Cortex of kidney (tissue), 1 donor: ENCODE data around the gene AJM1.
"Not testable (repeated sequence)": the region's sequence is repeated elsewhere in the genome, so short reads cannot be mapped to it uniquely, and the experiment has no call there.

Source experiments
- DNase-seq: peaks from one replicate; lab custom pipeline; 2025; lab: John Stamatoyannopoulos, UW

AJM1 gene

DNA sequence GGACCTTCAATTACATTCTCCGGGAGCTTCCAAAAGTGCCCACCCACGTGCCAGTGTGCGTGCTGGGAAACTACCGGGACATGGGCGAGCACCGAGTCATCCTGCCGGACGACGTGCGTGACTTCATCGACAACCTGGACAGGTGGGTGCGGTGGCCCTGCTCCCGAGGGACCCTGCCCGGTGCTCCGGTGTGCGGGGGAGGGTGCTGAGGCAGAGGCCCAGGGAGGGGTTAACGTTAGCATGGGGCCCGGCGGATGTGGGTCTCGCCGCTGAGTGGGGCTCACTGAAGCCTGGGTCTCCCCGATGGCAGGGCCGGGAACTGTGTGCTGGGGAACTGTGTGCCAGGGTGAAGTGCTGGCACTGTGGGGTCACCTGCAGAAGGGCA, 10.6 kb upstream of the AJM1 start:
- no peak for DNase-seq

DNA sequence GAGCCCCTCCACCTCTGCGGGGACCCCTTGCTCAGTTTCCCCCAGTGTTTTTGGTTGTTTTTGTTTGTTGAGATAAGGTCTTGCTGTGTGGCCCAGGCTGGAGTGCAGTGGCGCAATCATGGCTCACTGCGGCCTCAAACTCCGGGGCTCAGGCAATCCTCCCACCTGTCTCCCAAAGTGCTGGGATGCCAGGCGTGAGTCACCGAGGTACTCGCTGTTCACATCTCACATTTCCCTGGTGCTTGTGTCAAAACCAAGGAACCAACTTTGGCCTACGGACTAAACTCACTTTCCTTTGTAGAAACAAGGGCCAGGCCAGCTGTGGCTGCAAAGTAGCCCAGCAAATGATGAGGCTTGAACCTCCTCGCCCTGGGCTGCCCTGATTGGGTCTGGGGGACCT, 9.7 kb upstream of the AJM1 start:
- no peak for DNase-seq

DNA sequence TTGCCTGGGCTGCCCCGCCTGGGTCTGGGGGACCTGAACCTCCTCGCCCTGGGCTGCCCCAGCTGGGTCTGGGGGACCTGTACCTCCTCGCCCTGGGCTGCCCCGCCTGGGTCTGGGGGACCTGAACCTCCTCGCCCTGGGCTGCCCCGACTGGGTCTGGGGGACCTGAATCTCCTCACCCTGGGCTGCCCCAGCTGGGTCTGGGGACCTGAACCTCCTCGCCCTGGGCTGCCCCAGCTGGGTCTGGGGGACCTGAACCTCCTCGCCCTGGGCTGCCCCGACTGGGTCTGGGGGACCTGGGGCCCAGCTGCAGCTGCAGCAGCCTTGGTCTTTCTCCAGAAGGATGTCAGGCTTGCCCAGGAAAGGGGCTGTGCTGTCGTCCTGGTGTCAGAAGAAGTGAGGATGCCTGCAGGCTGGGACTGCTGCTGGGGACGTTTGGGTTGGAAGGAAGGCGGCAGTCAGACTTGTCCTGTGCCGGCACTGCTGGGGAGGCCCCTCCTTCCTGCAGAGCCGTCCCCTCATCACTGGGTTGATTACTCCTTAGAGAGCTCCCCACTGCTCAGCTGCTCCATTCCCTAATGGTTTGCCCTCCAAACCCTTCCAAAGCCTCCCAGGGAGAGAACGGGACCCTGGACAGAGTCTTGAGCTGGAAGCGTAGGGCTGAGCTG, 8.8 kb upstream of the AJM1 start:
- not testable (repeated sequence) for DNase-seq

DNA sequence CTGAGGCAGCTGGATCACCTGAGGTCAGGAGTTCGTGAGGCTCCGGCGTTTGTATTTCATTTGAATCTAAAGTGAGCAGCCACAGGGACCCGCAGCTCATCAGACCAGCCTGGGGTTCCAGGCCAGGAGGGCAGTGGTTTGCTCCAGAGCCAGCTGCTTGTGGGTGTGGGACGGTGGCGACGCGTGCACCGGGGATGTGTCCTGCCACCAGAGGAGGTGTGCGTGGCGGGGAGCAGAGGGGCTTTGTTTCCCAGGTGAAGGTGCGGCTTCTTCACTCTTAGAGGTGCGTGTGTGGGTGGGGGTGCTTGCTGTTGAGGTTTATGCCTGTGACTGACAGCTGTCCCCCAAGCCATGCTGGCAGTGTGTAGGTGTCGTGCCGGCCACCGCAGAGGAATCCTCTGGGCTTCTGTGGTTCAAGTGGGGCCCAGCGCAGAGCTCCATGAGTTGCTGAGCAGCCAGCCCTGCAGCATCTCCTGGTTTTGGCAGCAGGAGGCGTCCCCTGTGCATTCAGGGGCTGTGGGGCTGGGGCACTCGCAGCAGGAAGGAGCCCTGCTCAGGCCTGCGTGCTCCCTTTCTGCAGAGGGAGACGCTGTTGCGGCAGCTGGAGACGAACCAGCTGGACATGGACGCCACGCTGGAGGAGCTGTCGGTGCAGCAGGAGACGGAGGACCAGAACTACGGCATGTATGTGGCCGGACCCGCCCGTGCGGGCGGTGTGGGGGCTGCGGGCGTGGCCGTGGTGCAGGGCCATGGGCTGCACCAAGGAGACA, 6.9 kb upstream of the AJM1 start:
- no peak for DNase-seq

DNA sequence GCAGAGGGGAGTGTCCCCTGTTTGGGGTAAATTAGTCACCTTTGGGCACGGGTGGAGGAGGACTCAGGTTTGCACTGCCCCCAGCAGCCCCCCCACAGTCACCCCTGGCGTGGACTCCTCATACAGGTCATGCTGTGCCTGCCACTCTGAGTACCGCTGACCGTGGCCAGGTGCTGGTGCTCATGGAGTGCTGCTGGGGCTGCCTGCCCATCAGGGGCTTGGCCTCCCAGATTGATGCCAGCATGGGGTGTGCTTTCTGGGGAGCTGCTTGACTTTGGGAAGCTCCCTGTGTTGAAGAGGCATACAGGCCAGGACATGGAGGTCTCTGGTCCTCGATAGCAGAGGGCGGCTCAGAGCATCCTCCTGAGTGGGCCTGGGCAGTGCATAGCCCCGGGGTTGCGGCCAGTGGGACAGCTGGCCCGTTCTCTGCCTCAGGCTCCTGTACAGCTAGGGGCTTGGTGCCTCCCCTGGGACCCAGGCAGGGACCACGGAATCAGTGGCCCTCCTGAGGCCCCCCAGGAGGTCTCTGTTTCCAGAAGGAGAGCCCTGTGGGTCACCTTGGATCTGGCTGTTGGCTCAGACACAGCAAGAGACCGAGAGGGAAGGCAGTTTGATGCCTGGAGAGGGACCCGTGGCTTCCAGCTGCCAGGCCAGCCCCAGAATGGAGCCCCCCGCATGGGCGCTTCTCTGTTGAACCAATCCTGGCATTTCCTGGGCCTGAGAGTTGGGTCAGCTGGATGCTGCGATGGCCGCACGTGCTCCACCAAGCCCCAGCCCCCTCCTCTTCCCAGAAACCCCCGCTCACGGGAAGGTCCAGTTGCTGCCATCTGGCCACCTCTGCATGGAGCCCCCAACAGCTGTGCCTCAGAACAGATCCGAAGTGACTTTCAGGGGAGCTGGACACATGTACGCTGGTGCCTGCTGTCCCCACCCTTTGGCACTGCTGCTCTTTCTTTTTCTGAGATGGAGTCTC, 6.1 kb upstream of the AJM1 start:
- no peak for DNase-seq

DNA sequence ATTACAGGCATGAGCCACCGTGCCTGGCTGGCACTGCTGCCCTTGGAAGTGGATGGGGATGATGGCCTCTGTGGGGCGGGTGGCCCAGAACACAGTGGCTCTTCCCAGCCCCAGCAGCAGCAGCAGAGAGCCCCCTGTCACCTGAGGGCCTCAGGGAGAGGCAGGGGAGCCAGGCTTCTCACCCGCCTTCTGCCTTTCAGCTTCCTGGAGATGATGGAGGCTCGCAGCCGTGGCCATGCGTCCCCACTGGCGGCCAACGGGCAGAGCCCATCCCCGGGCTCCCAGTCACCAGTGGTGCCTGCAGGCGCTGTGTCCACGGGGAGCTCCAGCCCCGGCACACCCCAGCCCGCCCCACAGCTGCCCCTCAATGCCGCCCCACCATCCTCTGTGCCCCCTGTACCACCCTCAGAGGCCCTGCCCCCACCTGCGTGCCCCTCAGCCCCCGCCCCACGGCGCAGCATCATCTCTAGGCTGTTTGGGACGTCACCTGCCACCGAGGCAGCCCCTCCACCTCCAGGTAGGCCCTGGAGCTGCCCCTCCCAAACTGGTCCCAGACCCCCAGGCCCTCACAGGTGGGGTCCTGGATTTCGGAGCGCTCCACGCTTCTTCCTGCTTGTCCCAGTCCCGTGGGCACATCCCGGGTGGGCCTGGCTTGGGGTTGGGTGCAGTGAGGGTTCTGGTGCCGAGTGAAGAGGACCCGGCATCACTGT, 5.0 kb upstream of the AJM1 start:
- DNase-seq, result no peak

DNA sequence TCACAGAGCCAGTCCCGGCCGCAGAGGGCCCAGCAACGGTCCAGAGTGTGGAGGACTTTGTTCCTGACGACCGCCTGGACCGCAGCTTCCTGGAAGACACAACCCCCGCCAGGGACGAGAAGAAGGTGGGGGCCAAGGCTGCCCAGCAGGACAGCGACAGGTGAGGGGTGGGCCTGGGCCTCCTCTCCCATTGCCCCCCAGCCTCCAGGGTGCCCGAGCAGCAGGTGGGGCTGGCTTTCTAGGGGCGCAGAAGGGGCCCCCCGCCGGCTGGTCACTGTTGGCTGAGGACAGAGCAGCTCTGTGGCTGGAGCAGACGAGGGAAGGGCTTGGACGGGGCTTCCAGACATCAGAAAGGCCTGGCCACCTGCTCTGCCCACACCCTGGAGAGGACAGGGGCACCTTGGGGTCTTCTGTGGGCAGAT, 4.4 kb upstream of the AJM1 start:
- not testable (repeated sequence) for DNase-seq

DNA sequence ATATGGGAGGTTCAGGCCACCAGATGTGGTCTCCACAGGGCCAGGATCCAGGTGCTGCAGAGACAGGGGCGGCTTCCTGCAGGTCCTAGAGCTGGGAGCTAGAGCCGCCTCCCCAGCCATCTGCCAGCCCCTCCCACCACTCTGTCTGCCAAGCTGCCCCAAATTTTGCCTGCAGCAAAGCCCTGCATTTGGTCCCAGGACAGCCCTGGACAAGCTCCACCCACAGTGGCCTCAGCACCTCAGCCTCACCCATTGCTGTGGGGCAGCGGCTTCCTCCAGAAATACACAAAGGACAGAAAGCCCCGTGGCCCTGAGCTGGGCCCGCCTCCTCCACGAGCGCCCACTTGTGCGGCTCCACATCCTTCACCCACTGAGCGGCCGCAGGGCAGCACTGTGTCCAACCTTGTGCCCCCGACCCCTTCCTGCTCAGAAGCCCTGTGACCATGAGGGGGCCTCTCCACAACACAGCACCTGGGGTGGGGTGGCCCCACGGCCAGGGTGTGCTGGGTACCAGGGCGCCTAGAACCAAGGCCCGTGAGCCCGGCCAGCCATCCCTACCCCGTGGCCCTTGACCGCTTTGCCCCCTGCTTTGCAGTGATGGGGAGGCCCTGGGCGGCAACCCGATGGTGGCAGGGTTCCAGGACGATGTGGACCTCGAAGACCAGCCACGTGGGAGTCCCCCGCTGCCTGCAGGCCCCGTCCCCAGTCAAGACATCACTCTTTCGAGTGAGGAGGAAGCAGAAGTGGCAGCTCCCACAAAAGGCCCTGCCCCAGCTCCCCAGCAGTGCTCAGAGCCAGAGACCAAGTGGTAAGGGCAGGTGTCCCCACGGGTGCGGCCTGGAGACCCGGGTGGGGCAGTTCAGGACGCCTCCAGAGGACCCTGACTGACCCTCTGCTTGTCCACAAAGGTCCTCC, 3.7 kb upstream of the AJM1 start:
- no peak for DNase-seq

DNA sequence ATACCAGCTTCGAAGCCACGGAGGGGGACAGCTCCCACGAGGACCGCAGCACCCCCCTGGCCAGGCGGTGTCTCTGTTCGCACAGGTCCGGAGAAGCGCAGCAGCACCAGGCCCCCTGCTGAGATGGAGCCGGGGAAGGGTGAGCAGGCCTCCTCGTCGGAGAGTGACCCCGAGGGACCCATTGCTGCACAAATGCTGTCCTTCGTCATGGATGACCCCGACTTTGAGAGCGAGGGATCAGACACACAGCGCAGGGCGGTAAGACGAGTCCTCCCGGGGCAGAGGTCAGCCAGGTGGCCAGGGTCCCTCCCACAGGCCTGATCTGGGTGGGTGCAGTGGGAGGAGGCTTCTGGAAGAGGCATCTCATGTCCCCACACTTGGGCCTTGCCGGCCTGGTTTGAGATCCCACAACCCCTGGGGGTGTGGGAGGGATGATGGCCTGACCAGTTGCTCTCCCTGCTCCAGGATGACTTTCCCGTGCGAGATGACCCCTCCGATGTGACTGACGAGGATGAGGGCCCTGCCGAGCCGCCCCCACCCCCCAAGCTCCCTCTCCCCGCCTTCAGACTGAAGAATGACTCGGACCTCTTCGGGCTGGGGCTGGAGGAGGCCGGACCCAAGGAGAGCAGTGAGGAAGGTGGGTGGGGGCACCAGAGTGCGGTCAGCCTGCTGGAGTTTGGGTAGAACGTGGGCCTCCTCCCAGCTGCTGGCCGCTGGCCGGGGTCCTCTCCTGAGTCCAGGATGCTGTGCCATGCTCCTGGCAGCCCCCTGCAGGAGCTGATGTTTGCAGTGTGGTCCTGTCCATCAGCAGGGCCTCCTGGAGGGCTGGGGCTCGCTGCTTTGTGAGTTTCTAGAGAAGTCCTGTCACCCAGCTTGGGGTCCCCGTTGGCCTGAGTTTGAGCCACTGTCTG, 2.8 kb upstream of the AJM1 start:
- no peak for DNase-seq

DNA sequence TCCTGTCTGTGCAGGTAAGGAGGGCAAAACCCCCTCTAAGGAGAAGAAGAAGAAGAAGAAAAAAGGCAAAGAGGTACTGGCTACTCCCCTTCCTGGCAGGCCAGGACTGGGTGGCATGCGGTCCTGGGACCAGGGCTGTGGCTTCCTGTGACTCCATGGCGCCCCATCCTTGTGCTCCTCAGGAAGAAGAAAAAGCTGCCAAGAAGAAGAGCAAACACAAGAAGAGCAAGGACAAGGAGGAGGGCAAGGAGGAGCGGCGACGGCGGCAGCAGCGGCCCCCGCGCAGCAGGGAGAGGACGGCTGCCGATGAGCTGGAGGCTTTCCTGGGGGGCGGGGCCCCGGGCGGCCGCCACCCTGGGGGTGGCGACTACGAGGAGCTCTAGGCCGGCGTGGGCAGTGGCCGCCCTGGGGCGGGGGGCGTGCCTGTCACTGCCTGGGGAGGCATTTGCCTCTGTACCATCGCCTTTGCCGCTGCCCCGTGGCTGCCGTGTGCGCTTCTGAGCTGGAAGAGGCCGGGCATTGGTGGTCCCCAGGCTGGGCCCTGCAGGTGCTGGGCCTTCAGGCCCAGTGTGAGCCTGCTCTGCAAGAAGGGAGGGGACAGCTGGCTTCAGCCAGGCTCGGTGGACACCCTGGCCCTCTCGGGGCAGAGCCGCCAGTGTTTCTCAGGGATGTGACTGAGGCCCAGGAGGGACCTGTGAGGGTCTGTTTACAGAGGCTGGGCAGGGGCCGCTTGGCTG, 2.0 kb upstream of the AJM1 start:
- no peak for DNase-seq

DNA sequence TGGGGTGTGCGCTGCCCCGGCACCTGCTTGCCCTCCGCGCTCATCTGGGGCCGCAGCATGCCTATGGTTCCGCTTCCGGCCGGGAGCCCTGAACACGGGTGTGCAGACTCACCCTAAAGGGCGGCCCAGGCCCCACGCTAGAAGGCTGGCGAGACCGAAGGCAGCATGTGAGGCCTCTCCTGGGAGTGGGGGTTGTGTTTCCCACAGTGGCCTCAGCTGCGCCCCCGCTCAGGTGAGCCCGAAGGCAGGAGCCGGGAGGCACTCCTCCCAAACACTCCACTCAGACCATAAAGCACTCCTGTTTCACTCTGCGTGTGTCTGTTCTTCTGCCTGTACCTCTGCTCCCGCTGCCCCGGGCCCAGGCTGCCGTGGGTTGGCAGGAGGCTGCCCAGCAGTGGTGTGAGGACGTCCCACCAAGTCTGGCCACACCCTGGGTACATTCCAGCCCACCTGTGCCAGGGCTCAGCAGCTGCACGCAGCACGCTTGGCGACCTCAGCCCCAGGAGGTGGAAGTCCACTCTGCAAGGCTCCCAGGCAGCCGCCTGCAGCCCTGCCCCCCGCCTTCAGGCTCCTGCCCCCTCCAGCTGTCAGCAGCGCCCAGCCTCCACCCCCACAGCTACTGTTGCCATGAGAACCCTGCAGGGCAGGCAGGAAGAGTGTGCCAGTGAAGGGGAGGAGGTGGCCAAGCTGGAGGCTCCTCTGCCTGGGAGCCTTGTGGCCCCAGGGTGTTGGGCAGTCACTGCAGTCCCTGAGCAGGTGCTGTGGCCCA, 1.2 kb upstream of the AJM1 start:
- DNase-seq, result no peak

DNA sequence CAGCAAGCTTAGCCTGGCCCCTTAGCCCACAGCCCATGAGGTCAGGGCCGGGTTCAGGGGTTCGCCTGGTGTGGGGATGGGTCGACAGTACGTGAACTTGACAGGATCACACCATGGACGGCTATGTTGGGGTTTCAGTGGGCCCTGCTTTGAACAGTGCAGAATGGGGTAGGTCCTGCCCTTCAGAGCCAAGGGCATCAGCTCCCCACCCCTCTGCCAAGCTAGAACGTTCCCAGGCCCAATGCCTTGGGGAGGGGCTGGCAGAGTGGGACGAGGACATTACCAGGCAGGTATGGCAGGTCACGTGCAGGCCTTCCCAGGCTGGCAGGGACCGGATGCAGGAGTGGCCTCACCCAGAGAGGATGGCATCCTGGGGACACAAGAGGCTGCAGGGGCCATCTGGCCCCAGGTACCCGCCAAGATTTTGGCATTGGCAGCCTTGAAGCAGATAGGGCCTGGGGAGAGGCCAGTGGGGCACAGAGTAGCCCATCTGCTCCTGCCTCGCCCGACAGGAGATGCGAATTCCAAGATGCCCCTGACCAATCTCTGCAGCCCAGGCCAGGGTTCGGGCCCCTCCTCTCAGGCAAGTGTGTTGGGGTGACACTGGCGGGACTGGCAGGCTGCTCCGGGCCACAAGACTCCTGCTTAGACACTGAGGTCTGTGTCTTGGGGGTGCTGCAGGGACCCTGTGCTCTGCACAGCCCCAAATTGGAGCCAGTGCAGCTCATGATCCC, 465 bp upstream of the AJM1 start:
- not testable (repeated sequence) for DNase-seq

DNA sequence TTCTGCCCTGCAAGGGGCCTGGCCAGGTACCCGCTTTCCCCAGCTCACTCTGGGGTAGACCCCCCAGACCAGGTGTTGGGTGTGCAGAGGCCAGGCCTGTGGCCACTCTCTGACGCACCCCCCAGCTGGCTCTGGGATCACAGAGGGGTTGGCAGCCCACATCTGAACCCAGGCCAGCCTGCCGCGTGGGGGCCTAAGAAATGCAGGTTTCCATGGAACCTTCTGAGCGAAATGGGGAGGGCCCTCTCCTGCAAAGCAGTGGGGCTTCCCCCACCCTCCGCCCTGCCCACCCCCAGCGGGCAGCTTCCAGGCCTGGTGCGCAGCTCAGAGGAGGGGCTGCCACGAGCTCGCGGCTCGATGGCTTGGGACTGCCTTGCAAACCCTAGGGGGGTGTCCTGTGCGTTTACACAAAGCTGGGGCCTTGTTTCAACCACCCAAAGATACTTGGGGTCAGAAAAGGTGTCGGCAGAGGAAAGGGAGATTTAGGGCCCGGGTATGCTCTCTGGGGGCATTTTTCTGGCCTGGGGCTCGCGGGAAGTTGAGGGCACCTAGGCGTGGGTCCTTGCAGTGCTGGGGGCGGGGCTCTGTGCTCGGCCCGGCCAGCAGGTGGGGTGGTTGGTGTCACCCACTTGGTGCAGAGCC, 1.0 kb downstream of the AJM1 start:
- not testable (repeated sequence) for DNase-seq

DNA sequence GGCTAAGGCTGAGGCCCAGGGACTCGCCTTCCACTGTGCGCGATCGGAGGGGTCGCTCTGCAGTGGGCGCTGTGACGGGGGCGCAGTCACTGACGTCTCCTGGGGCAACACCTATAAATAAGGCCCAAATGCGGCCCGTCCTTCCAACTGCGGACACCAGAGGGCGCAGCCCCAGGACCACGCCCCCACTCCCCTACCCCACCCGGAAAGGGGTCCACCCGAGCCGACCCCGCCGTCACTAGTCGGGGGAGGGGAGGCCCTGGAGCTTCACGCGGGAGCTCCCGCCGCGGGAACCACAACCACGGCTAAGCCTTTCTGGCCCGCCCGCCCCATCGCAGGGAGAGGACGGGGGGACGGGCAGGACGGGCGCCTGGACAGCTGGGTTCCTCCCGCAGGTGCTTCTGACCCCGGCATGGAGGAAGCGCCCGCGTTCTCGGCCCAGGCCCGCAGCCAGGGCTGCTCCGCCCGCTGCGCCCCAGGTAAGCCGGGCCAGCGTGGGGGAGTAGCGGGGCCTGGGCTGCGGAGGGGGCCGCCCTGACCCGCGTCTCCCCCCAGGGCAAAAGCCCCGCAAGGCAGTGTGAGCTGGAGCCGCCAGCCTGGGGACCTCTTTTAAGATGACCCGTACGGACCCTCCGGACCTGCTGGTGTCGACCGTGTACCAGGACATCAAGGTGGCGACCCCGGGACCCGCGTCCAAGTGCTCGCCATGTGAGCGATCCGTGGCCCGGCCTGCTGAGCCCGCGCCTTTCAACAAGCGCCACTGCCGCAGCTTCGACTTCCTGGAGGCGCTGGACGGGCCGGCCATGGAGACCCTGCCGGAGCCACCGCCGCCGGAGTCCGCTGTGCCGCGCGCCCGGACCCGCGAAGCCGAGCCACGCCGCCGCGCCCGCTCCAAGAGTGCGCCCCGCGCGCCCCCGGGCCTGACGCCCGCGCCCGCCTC, 1.8 kb downstream of the AJM1 start:
- not testable (repeated sequence) for DNase-seq

DNA sequence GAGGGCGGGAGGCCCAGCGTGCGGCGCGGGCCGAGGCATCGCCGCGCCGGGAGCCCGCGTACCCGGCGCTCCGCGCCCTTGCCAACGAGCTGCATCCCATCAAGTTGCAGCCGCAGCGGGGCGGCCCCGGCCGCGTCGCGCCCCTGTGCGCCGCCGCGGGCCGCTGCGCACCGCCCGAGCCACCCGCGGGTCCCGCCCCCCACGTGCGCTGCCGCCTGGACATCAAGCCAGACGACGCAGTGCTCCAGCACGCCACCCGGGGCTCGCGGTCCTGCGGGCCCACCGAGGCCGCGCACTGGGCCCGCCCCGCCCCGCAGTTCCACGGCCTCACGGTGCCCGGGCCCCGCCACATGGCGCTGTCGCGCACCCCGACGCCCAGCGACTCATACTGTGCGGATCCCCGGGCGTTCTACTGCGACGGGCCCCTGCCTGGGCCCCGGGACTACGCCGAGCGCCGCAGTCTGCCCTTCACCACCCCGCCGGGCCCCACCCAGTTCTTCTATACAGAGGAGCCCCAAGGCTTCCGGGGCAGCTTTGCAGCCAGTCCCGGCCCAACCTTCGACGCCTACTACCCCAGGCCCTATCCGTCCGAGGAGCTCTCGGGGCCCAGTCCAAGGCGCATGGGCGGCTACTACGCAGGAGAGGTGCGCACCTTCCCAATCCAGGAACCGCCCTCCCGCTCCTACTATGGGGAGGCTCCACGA, 2.6 kb downstream of the AJM1 start:
- DNase-seq, result no peak
